Endothelial cell of umbilical vein (primary cell): ENCODE measurements around the gene TGFB1. TPM values are rescaled to one million over a fixed set of nuclear protein-coding genes. Genes with fewer than 3 reads are reported as not detected.

ENCODE experiments used
- BruUV-seq: library from RNA; stranded (reverse); fragments of 400-500 nt; replicated peaks from 2 replicates; lab custom pipeline; 2021; lab: Mats Ljungman, UMichigan
- CTCF ChIA-PET: fragments of 300-600, 350-600 bp; sonication (Branson Sonifier 250); formaldehyde crosslinking; loops from one replicate; lab custom pipeline; 2021; ENCODE audit warnings: antibody characterized with exemption, inconsistent platforms; lab: Charles Lee
- POLR2A ChIA-PET: fragments of 300-600, 350-600 bp; sonication (Branson Sonifier 250); formaldehyde crosslinking; loops from one replicate; lab custom pipeline; 2021; ENCODE audit warnings: antibody characterized with exemption, inconsistent platforms; lab: Charles Lee
- DNase-seq: peaks from one replicate; pipeline ENCODE4 v3.0.0-alpha.2; 2011; ENCODE audit warnings: low read depth, low spot score
- FAIRE-seq: peaks from 2 replicates; lab custom pipeline; 2011; peaks lifted over from hg19 to GRCh38; lab: Jason Lieb, UNC
- H2AFZ ChIP-seq: 2 replicates; pipeline ENCODE4 v1.6.0; 2012; ENCODE audit warnings: low read depth, low read length, control low read depth, inconsistent platforms
- H3K27ac ChIP-seq: 2 replicates; pipeline ENCODE4 v1.5.1; 2011; ENCODE audit warnings: low read depth, mild to moderate bottlenecking, control low read depth, low read length, moderate library complexity; ENCODE audit not compliant: insufficient read depth
- H3K27me3 ChIP-seq, 2 experiments: 2 replicates each; pipeline versions ENCODE4 v1.6.0 to v1.6.1; 2011; ENCODE audit warnings: low read length in 2 of 2, mixed read lengths in 1 of 2; ENCODE audit not compliant: control insufficient read depth in 2 of 2, insufficient read depth in 2 of 2
- H3K36me3 ChIP-seq, 2 experiments: 2 replicates in 1 of 2; 3 replicates in 1 of 2; pipeline ENCODE4 v1.5.1; 2011; ENCODE audit warnings: low read length in 2 of 2, mild to moderate bottlenecking in 1 of 2, moderate library complexity in 1 of 2; ENCODE audit not compliant: control insufficient read depth in 2 of 2, insufficient read depth in 2 of 2; ENCODE audit errors: extremely low read depth in 1 of 2
- H3K4me1 ChIP-seq: 3 replicates; pipeline ENCODE4 v1.5.1; 2011; ENCODE audit warnings: mild to moderate bottlenecking, low read length; ENCODE audit not compliant: control insufficient read depth, insufficient read depth; ENCODE audit errors: extremely low read depth
- H3K4me2 ChIP-seq: 2 replicates; pipeline ENCODE4 v1.6.1; 2011; ENCODE audit warnings: low read length, control low read depth, mixed read lengths; ENCODE audit not compliant: insufficient read depth
- H3K4me3 ChIP-seq, 3 experiments: fragments of 200-600 bp in 1 of 3; sonication (generic), shearing (Covaris generic) in 1 of 3; replicated peaks in 1 of 3; 2 replicates each; pipeline ENCODE4 v1.5.1; 2011 to 2016; ENCODE audit warnings: control low read depth in 3 of 3, low read length in 3 of 3, mild to moderate bottlenecking in 2 of 3, inconsistent platforms in 1 of 3, low read depth in 1 of 3, moderate library complexity in 1 of 3; ENCODE audit not compliant: insufficient read depth in 1 of 3
- H3K79me2 ChIP-seq: 2 replicates; pipeline ENCODE4 v1.6.0; 2012; ENCODE audit warnings: low read length, inconsistent platforms; ENCODE audit not compliant: control insufficient read depth, insufficient read depth
- H3K9ac ChIP-seq: replicated peaks from 2 replicates; pipeline ENCODE3; 2011; ENCODE audit warnings: low read length, control low read depth; ENCODE audit not compliant: insufficient read depth; ENCODE audit errors: extremely low read depth
- H3K9me1 ChIP-seq: replicated peaks from 3 replicates; pipeline ENCODE4 v1.6.0; 2011; ENCODE audit warnings: mild to moderate bottlenecking, low read length; ENCODE audit not compliant: control insufficient read depth, insufficient read depth; ENCODE audit errors: extremely low read depth
- H3K9me3 ChIP-seq: replicated peaks from 2 replicates; pipeline ENCODE4 v1.5.1; 2012; ENCODE audit warnings: low read length, inconsistent platforms; ENCODE audit not compliant: control insufficient read depth, insufficient read depth
- H4K20me1 ChIP-seq: replicated peaks from 2 replicates; pipeline ENCODE3; 2011; ENCODE audit warnings: mild to moderate bottlenecking, low read length; ENCODE audit not compliant: control insufficient read depth, insufficient read depth; ENCODE audit errors: extremely low read depth
- EZH2 ChIP-seq: IDR thresholded peaks from 2 replicates; pipeline ENCODE4 v1.6.1; 2012; ENCODE audit warnings: borderline replicate concordance, low read depth, mild to moderate bottlenecking, moderate library complexity, low read length, inconsistent platforms; ENCODE audit not compliant: severe bottlenecking
- FOS ChIP-seq: IDR thresholded peaks from 2 replicates; pipeline ENCODE4 v1.6.1; 2011; ENCODE audit warnings: mild to moderate bottlenecking, low read length, moderate library complexity, borderline replicate concordance; ENCODE audit not compliant: insufficient read depth
- GATA2 ChIP-seq: IDR thresholded peaks from 2 replicates; pipeline ENCODE4 v1.7.0; 2011; ENCODE audit warnings: low read depth, mild to moderate bottlenecking, moderate library complexity, mixed read lengths, low read length; ENCODE audit not compliant: insufficient read length, insufficient read depth
- JUN ChIP-seq: IDR thresholded peaks from 2 replicates; pipeline ENCODE4 v1.6.1; 2011; ENCODE audit warnings: borderline replicate concordance, low read depth; ENCODE audit not compliant: insufficient read length, insufficient read depth
- MYC ChIP-seq: IDR thresholded peaks from one replicate; pipeline ENCODE4 v1.6.1; 2011; ENCODE audit warnings: mild to moderate bottlenecking, low read depth, low read length
- POLR2A ChIP-seq: IDR thresholded peaks from 2 replicates; pipeline ENCODE4 v1.6.1; 2012; ENCODE audit warnings: low read depth, mild to moderate bottlenecking, control low read depth, low read length
- POLR2AphosphoS5 ChIP-seq: IDR thresholded peaks from 2 replicates; pipeline ENCODE4 v1.6.1; 2012; ENCODE audit warnings: low read depth, mild to moderate bottlenecking, control low read depth, low read length, moderate library complexity; ENCODE audit not compliant: insufficient read depth
- dilution Hi-C: fragments of 300-500 bp; cut with MboI; formaldehyde crosslinking; loops from one replicate; pipeline ENCODE4 v1.15.0; 2019; ENCODE audit warnings: low sequenced_read_pairs; ENCODE audit not compliant: extremely low pct_ligation_motif_present
- intact Hi-C: fragments of 100-400 bp; cut with micrococcal nuclease; formaldehyde crosslinking; loops from one replicate; pipeline ENCODE4 v1.10.0; 2022
- polyA plus RNA-seq, 4 experiments: library from polyadenylated mRNA; depleted of rRNA in 3 of 4; stranded (reverse) in 3 of 4; unstranded in 1 of 4; fragments of >200 nt; gene quantifications; 2 replicates each; pipeline versions ENCODE4 v1.2.1 to v1.2.3, GENCODE V29; 2011 to 2012; ENCODE audit warnings: missing spikeins in 1 of 4
- total RNA-seq: library from RNA; stranded (reverse); gene quantifications from 2 replicates; pipeline ENCODE4 v1.2.3, GENCODE V29; 2021
- TF ChIP-seq, protein P1 (sequence below), 2 donors: IDR thresholded peaks; 1 replicate in 1 of 2; 2 replicates in 1 of 2; pipeline ENCODE4 v1.5.1; 2011; ENCODE audit warnings: low read length in 2 of 2, mild to moderate bottlenecking in 2 of 2, moderate library complexity in 2 of 2, control low read depth in 1 of 2, inconsistent platforms in 1 of 2, low read depth in 1 of 2; ENCODE audit not compliant: insufficient read depth in 1 of 2; ENCODE audit errors: extremely low read depth in 1 of 2
- TF ChIP-seq, protein P2 (sequence below): IDR thresholded peaks from 2 replicates; pipeline ENCODE4 v1.6.1; 2011; ENCODE audit not compliant: insufficient read depth, insufficient read length

TGFB1 gene
- total and polyA plus RNA-seq, 2 donors (not counting 3 experiments of a cell fraction or from before 2014, with no cell fraction given) = 64.4 to 250 TPM

DNA sequence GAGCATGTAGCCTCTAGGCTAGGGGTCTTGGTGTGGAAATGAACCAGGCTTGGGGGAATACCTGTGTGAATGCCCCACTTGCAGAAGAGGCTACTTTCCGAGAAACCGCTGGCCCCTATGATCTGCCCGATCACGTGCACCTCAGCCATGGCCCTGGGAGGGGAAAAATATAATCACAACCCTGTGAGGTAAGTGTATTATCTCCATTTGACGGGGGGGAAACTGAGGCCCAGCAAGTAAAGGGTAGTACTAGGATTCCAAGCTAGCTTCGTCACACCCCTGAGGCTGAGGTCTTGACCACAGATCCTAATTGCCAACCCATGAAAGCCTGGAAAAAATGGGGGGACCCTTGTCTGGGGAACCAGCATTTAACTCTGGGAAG lies 9.6 kb upstream of the TGFB1 start:
- Histone ChIP-seq H3K4me1 (peaks cover 20% of the 10 kb centered on the region), H3K27me3 (no peaks in the 10 kb centered on the region), H4K20me1 (no peaks in the 10 kb centered on the region), H3K4me2 (peak overlapping the region; percentile 64), H3K9me1 (no peaks in the 10 kb centered on the region), H3K9ac (peak overlapping the region; percentile 94), H3K9me3 (no peaks in the 10 kb centered on the region), H3K36me3 (no peaks in the 10 kb centered on the region), H2AFZ (peak overlapping the region; percentile 11), H3K4me3 (peak overlapping the region in 2 of 3 experiments; percentile 60 to 86), H3K27ac (peak overlapping the region; percentile 88), H3K79me2 (peaks cover 20% of the 10 kb centered on the region)
- intact Hi-C loops (no loop called here), dilution Hi-C loops (no loop called here)
- ChIA-PET CTCF (interaction anchor here (0.9 to 4.3 kb wide), 7 partner anchors 8 to 200 kb away, joined by 3 to 35 read pairs (median 4); partner anchors contain the start of gene TGFB1), POLR2A (interaction anchor here (1.1 to 1.6 kb wide), 5 partner anchors 9 to 76 kb away, joined by 3 to 8 read pairs (median 4); partner anchors contain the start of genes DMAC2 and TGFB1)
- TF ChIP-seq MYC = no peak
- TF ChIP-seq, protein P1, sequence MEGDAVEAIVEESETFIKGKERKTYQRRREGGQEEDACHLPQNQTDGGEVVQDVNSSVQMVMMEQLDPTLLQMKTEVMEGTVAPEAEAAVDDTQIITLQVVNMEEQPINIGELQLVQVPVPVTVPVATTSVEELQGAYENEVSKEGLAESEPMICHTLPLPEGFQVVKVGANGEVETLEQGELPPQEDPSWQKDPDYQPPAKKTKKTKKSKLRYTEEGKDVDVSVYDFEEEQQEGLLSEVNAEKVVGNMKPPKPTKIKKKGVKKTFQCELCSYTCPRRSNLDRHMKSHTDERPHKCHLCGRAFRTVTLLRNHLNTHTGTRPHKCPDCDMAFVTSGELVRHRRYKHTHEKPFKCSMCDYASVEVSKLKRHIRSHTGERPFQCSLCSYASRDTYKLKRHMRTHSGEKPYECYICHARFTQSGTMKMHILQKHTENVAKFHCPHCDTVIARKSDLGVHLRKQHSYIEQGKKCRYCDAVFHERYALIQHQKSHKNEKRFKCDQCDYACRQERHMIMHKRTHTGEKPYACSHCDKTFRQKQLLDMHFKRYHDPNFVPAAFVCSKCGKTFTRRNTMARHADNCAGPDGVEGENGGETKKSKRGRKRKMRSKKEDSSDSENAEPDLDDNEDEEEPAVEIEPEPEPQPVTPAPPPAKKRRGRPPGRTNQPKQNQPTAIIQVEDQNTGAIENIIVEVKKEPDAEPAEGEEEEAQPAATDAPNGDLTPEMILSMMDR (IDR thresholded peaks at IDR 0.05; ENCODE audit: extremely low read depth in 1 of 2, insufficient read depth in 1 of 2, low read depth in 1 of 2, low read length in 2 of 2) = no peak
- no peak for TF ChIP-seq POLR2AphosphoS5
- no peak for TF ChIP-seq JUN
- TF ChIP-seq GATA2 = no peak
- TF ChIP-seq POLR2A = no peak
- TF ChIP-seq, protein P2, sequence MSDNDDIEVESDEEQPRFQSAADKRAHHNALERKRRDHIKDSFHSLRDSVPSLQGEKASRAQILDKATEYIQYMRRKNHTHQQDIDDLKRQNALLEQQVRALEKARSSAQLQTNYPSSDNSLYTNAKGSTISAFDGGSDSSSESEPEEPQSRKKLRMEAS = no peak
- no peak for TF ChIP-seq FOS
- TF ChIP-seq EZH2 = no peak
- FAIRE-seq (no peak), DNase-seq (no peak)
- BruUV-seq = no TSS peak
